Stimulated activated CD8-positive, alpha-beta memory T cell treated with anti-CD3 and anti-CD28 coated beads, Interleukin-4, amount 100 ng/mL, for 1 hour (primary cell): ENCODE measurements around the gene C17orf50.
A peak's percentile ranks its signal among the peaks of the same experiment; 100 is the strongest.

Experiments
- DNase-seq, 2 donors: peaks; one replicate each; pipeline ENCODE4 v3.0.0-alpha.2; 2020; ENCODE audit warnings: low read depth in 2 of 2, low spot score in 1 of 2

The C17orf50 gene

DNA sequence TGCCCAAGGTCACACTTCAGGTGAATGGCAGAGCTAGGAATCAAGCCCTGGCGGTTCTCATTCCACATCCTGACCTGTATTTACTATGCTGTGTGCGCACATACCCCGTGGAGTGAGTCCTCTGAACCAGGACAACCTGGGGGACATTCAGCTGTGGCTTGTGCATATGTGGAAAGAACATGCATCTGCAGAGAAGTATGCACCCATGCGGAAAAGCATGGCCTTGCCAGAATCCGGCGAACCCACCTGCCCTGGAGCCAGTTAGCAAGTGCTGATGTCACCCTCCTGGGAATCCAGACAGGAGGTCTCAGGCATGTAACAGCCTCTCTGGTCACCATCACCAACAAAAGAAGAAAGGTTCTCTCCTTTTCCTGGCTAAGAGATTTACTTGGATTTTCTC lies 27.3 kb upstream of the C17orf50 start:
- DNase-seq, result no peak

DNA sequence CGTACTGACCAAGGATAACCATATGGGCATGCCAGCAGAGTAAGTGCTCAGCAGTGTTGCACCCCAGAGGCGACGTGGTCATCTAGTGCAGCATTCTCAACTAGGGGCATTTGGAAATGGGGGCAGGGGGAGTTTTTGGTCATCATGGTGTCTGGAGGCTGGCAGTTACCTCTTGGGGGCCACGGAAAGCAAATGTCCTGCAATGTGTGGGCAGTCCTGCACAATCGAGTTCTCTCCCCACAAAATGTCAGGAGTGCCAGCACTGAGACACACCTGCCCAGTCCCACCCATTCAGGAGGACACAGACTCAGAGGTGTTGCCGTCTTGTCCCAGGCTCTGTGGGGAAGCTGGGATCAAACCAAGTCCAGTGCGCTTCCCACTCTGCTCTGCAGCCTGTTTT lies 26.3 kb upstream of the C17orf50 start:
- DNase-seq, result no peak

DNA sequence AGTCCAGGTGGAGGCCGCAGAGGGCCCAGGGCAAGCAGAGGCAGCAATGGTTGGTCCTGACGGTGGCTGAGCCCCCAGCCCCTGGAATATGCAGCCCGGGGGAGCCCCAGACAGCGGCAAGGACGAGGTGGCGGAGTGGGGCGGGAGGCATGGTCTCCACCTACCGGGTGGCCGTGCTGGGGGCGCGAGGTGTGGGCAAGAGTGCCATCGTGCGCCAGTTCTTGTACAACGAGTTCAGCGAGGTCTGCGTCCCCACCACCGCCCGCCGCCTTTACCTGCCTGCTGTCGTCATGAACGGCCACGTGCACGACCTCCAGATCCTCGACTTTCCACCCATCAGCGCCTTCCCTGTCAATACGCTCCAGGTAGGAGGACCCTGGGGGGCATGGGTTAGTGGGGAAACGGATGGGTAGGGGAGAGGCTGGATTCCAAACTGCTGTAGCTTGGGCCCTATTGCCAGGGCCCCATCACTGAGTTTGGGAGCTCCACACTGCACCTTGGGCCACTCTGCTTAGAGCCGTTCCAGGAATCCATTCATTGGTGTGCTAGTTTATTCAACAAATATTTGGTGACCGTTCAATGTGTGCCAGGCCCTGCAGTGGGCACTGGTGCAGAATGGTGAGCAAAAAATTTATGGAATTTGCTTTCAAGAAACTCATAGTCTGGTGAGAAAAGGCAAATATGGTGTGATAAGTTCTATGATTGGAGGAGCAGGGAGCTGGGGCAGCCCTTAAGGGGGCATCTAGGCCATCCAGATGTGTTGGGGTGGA lies 25.5 kb upstream of the C17orf50 start:
- no peak for DNase-seq

DNA sequence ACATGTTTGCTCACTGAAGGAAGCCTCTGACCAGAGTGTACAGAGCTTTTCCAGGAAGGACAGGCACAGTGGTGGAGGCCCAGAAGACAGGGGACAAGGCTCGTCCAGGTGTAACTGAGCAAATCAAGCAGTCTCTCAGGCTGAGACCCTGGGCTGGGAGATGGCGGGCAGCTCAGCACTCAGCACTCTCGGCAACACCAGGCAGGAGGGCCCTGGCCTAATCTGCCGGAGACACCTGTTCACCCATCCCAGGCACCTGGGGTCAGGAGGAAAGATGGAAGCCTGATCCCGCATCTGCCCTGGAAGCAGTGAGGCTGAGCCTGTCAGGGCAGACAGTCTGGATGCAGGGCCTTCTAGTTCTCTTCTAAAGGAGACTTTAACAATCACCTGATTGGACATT lies 24.5 kb upstream of the C17orf50 start:
- DNase-seq, result no peak

DNA sequence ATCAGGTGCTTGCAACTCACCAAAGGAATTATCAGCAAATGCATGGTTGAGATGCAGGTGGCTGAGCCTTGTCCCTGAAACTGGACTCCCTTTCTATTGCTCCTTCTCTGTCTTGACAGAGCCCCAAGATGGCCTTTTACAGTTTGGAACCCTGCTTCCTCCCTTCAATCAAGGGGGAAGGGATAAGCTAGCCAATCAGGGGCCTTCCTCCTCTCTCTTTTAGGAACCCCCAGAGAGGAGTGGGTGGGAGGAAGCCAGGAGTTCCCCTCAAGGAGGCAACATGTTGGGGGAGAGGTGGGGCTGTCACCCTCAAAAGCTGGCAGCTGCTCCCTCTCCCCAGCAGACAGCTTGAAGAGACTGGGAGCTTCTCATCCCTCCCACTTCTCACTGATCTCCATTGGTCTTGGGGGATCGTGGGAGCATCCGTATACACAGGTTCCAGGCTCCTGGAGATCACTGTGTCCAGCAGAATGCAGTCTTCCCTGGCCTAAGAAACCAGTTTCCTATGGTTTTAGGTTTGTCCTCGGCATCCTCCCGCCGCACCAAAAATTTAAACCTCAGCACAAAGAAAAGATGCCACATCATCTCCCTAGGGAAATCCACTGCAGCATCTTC lies 22.1 kb upstream of the C17orf50 start:
- DNase-seq, result no peak

DNA sequence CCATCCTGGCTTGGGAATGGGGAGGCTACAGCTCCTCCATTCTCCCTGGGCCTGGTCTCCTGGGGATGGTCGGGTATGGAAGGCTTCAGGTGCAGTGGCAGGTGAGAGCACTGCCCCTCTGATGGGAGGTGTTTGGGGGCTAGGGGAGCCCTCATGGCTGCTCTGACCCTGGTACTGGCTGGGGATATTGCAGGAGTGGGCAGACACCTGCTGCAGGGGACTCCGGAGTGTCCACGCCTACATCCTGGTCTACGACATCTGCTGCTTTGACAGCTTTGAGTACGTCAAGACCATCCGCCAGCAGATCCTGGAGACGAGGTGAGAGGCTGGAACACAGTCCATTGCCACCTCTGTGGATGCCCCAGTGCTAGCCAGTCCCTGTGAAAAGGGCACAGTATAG lies 20.5 kb upstream of the C17orf50 start:
- DNase-seq, result no peak

DNA sequence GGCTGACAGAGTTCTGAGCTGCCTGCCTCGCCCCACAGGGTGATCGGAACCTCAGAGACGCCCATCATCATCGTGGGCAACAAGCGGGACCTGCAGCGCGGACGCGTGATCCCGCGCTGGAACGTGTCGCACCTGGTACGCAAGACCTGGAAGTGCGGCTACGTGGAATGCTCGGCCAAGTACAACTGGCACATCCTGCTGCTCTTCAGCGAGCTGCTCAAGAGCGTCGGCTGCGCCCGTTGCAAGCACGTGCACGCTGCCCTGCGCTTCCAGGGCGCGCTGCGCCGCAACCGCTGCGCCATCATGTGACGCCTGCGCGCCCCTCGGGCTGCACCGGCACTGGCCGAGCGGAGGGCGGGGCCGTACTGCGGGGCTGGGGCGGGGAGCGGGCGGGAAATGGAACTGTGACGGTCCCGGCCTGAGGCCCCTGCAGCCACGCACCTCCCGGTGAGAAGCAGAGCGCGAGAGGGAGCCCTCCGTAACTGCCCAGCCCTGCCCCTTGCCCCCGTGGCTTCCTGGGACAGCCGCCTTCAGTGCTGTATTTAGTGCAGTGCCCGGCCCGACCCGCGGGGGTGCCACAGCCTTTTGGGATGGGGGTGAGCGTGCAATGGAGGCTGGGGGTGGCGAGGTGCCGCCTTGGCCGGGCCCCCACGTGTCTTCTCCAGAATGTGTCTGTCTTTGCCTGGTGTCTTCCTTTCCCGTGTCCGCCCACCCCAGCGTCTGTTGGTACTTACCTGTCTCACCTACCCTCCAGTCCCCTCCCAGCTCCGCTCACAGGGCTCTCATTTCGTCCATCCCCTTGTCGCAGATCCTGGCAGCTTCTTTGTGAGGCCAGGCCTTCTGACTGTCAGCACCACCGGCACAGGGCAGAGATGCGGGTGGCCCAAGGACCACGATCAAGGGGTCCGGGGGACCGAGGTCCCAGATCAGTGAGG lies 19.4 kb upstream of the C17orf50 start:
- DNase-seq, result no peak

DNA sequence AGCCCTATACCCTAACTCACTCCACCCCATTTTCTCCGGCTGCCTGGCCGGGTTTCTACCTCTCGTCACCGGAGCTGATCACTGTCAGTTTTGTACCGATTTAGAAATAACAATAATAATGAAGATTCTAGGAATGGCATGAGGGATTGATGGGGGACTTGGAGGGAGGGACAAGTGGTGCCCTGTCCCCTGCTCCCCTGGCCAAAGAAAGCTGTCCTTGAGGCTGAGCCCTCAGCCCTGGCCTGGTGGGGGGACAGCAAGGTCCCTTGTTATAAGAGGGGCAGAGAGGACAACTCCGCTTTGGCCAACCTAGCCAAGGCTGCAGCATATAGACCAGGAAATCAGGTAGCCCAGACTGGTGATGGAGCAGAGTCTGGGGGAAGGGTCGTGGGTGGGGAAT lies 18.2 kb upstream of the C17orf50 start:
- no peak for DNase-seq

DNA sequence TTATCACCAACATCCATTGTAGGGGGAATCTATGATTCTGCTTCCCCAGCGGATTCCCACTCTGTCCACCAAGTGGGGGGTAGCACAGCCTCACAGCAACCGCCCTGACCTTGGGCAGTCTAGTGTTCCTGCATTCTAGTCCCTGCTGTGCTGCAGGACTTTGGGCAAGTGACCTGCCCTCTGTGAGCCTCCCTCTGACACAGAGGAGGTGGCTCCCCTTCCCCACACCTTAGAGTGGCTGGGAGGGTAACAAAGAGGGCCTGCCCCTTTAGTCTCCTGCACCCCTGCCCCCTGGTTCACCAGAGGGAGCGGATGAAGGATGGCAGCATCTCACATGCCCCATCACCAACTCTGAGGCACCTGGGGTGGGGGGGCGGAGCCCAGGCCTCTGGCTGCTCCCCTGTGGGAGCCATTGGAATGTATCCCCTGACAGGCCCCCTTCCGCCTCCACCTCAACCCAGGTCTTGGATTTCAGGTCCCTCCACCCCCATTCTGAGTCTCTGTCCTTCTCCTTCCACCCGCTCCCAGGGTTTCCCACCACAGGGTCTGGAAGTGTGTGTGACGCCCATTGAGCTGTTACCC lies 17.7 kb upstream of the C17orf50 start:
- DNase-seq, result no peak

DNA sequence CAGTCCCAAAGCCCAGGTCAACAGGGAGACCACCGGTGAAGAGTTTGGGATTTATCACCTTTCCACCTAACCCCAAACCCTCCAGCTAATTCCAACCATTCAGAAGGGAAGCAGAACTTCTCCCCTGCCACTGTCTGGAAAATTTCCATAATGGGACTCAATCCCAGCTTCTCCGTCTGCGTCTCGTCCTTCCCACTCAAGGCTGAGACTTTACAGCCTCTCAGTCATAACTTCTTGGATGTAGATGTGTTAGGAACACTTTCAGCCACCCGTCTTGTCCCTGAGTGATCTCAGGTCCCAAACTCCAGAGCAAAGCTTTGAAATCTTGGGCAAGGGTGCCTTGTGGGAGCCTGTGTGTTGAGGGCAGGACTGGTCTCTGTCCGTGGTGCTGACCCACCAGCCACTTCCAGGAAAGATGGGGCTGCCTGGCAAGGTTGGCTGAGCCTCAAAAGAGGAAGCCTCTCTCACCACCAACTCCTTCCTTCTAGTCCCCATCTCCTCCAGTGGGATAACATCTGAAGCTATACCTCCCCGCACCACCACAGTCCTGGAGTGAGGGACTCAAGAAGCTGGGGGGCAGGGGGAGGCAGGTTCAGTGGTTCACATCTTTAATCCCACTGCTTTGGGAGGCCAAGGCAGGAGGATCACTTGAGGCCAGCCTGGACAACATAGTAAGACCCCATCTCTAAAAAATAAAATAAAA lies 16.9 kb upstream of the C17orf50 start:
- DNase-seq, result no peak

DNA sequence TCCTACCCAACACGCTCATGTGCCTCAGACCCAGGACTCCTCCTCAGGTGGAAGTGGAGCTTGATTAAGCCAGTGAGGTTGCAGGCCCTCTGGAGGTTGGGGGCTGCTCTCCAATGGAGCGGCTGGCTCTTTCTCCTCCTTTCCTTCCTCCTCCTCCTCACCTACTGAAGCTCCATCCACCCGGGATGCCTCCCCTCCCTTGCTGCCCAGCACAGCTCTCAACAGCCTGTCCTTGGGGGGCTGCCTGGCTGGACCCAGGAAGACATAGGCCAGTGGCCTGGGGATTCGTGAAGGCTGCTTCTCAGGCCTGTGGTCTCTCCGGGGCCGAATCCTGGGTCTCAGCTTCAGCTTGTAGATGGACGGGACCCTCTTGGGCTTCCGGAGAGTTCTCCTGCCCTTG lies 15.9 kb upstream of the C17orf50 start:
- DNase-seq, result no peak

DNA sequence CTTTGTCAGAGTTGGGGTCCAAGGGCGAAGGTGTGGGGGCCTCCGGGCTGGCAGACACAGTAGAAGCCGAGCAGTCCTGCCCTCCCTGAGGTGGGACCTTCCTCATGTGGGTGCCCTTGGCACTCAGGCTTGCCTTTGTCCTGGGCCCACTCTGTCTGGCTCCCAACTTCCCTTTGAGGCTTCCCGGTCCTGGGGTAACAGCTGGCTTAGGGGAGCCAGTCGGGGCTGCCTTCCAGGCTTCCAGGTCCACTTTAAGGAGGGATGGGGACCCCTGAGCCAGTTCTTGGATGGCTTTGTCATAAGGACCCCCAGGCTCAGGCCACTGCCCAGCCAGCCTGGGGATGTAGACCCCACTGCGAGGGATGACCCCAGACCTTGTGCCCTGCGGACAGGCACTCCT lies 15.4 kb upstream of the C17orf50 start:
- DNase-seq, result no peak

DNA sequence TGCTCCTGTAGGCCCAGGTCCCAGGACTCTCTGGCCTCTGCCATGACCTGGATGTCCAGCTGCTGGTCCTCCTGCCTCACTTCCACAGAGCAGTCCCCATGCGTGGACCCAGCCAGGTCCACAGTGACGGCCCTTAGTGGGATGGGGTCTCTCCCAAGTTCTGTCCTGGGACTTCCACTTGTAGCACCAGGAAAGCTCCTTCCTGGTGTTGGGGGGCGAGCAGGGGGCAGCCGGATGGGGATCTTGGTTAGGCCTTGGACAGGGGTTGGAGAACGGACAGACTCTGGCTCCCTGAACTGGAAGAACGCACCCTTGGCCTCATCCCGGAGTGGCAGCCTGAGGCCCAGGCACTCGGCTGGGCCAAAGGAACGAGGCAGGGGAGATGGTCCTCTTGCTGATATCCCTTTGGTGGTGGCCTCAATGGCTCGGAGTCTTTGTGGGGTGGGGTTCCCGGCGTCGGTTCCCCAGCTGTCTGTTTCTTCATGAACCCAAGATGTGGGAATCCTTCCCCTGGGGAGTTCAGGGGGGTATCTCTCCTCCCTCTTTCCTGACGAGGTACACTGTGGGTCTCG lies 14.9 kb upstream of the C17orf50 start:
- DNase-seq, result no peak

DNA sequence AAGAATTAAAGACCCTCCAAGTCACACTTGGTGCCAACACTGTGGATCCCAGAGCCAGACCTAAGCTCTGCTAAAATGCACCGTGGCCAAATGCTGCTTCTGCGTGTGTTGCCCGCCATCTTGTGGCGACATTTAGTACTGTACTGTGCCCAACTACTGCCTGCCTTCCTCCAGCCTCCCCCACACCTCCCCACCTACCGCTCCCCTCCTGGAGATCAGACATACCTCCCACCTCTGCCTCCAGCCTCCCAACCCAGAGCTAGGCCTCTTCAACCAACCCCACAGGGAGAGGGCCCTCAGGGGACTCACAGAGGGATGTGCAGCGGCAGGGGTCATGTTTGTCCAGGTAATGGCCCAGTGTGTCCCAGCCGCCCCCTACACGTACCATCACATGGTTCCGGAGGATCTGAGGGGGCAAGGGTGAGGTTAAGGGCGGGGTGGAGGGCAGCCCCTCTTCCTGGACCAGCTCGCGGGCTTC lies 13.1 kb upstream of the C17orf50 start:
- DNase-seq, result peak; percentile 47 to 62

DNA sequence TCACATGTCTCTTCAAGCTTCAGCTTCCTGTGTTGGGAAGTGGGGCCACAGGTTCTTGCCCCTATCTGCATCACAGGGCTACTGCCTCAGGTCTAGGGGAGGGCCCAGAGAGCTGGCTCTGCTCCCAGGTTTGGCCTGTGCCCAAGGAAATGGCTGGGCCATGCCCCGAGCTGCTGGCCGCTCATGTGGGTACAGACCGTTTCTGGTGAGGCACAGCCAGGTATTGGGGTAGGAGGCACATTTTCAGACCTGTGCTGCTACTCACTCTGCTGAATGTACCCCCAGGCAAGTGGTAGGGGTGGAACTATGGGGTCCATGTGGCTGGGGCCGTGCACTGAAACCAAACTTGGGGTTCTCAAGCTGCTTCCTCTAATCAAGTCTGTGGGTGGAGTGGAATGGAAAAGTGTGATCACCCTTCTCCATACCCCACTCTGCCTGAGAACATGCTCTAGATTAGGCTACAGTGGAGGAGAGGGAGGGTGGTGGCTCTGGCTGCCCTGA lies 12.3 kb upstream of the C17orf50 start:
- no peak for DNase-seq

DNA sequence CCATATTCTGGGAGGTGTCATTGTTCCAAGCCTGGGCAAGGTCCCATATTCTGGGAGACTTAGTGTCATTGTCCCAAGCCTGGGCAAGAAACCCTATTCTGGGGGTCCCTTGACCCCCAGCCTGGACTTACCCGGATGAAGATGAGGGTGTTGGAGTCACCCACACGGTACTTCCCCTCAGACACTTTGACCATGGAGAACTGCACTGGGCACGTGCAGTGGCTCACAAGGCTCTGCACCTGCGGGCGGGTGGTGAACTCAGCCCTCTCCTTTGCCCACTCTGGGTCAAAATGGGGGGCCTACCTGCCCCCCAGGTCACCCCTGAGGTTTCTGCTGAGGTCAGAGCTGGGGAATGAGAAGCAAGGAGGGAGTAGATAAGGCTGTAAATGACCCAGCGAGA lies 11.7 kb upstream of the C17orf50 start:
- no peak for DNase-seq

DNA sequence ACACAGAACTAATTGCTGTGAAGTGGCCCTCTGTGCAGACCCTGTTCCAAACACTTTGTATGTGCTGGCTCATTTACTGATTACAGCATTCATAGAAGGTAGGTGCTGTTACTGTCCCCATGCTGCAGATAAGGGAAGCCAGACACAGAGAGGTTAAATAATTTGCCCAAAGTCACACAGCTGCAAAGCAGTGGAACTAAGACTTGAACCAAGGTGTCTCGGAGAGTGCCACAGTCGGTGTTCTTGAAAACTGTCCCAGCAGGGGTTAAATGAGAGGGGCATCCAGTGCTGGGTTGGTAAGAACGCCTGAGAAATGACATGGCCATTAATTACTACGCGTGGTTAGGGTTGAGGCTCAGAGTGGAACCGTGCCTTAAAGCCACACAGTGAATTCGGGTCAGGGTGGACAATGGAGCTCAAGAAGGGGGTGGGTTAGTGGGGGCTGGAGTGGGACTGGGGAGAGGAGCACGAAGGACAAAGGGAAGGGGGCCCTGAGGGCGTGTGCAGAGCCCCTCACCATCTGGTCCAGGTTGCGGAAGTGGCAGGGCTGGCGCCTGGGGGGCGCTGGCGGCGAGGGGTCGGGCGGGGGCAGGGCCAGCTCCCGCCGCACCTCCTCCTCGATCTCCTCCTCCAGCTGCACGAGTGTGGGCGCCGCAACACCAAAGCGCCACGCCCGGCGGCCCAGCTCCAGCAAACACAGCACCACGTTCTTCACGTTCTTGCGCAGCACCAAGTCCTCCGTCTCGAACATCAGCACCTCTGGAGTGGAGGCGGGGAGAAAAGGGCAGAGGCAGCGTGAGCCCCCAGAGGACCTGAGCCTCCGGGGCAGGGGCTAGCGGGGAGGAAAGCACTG lies 10.9 kb upstream of the C17orf50 start:
- no peak for DNase-seq

DNA sequence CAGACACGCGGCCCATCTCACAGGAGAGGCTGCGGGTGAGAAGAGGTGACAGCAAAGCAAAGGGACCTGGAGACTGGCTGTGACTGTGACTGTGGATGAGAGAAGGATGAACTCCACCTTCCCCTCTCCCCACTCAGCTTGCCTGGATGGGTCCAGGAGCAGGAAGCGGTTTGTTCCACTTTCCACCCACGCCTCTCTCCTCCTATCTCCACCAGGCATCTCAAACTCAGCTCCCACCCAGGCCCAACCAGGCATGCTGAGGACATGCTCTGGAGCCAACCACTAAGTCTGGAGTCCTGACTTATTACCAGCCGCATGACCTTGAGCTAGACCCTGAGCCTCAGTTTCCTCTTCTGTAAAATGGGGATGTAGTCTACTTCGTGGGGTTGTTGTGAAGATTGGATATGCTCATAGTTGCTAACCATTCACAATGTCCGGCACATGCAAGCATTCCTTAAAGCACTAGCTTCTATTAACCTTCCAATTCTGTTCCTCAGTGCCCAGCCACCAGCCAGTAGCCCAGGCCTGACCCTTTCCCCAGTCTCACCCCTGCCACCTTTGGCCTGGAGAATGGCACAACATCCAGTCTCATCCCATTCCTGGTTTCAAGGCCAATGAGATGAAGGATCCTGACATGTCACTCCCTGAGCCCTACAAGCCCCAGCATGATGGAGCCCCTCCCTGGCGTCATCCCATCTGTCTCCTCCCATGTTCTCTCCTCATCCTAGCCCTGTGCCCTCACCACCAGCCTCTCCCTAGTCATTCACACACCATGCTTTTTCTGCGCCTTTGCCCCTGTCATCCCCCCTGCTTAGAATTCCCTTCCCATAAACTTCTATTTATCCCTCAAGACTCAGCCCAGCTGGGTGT lies 9.9 kb upstream of the C17orf50 start:
- DNase-seq, result no peak
